22Rv1 (cell line): ENCODE measurements around the gene SMNDC1.

Experiments used
- CTCF ChIP-seq: fragments of 450-650 bp; IDR thresholded peaks from 2 replicates; pipeline ENCODE4 v1.5.1; 2017; ENCODE audit warnings: mild to moderate bottlenecking
- ZFX ChIP-seq: fragments of 450-650 bp; IDR thresholded peaks from 2 replicates; pipeline ENCODE4 v1.6.1; 2017; ENCODE audit warnings: antibody characterized with exemption, borderline replicate concordance

GRCh38 chr10:110346914-110347313 lies 42.2 kb upstream of the SMNDC1 start:
- TF ChIP-seq CTCF: no peak
- TF ChIP-seq ZFX: no peak
